CD14-positive monocyte (primary cell): Measurements from ENCODE around the gene ZSCAN10. TPM values are rescaled to one million over a fixed set of nuclear protein-coding genes. Genes with fewer than 3 reads are reported as not detected.
A peak's percentile ranks its signal among the peaks of the same experiment; 100 is the strongest.

Source experiments
- DNase-seq, 3 donors: peaks; one replicate each; pipeline ENCODE4 v3.0.0-alpha.2; 2011 to 2022
- H2AFZ ChIP-seq: 2 replicates; pipeline ENCODE4 v1.6.0; 2012; ENCODE audit warnings: mild to moderate bottlenecking, low read depth, low read length, inconsistent platforms; ENCODE audit not compliant: insufficient read depth, poor library complexity, severe bottlenecking
- H3K27ac ChIP-seq, 2 donors: 1 replicate in 1 of 2; 2 replicates in 1 of 2; pipeline ENCODE4 v1.5.1; 2012 to 2013; ENCODE audit warnings: low read length in 2 of 2, control low read depth in 1 of 2, inconsistent platforms in 1 of 2, low read depth in 1 of 2, mild to moderate bottlenecking in 1 of 2
- H3K27me3 ChIP-seq, 2 donors: one replicate each; pipeline versions ENCODE4 v1.6.0 to v1.6.1; 2011 to 2013; ENCODE audit warnings: low read length in 2 of 2; ENCODE audit not compliant: control insufficient read depth in 2 of 2, insufficient read depth in 2 of 2
- H3K36me3 ChIP-seq, 2 donors: replicated peaks in 1 of 2; 1 replicate in 1 of 2; 2 replicates in 1 of 2; pipeline versions ENCODE4 v1.5.1 to v1.6.1; 2012 to 2013; ENCODE audit warnings: low read length in 2 of 2, control low read depth in 1 of 2, inconsistent platforms in 1 of 2, mild to moderate bottlenecking in 1 of 2; ENCODE audit not compliant: insufficient read depth in 2 of 2, control insufficient read depth in 1 of 2
- H3K4me1 ChIP-seq, 2 donors: 1 replicate in 1 of 2; 2 replicates in 1 of 2; pipeline versions ENCODE4 v1.5.1 to v1.6.1; 2012 to 2013; ENCODE audit warnings: low read length in 2 of 2, control low read depth in 1 of 2, inconsistent platforms in 1 of 2, mild to moderate bottlenecking in 1 of 2, moderate library complexity in 1 of 2; ENCODE audit not compliant: insufficient read depth in 2 of 2, control insufficient read depth in 1 of 2
- H3K4me2 ChIP-seq: replicated peaks from 2 replicates; pipeline ENCODE3; 2012; ENCODE audit warnings: low read length, moderate library complexity, mild to moderate bottlenecking; ENCODE audit not compliant: poor library complexity, severe bottlenecking; ENCODE audit errors: extremely low read depth
- H3K4me3 ChIP-seq, 3 experiments: fragments of 200-600 bp in 1 of 3; sonication (generic) in 1 of 3; replicated peaks in 1 of 3; 1 replicate in 2 of 3; 2 replicates in 1 of 3; pipeline ENCODE4 v1.5.1; 2011 to 2013; ENCODE audit warnings: low read length in 3 of 3, mild to moderate bottlenecking in 3 of 3, control low read depth in 2 of 3, low read depth in 2 of 3, inconsistent platforms in 1 of 3, moderate library complexity in 1 of 3
- H3K79me2 ChIP-seq: 2 replicates; pipeline ENCODE4 v1.6.0; 2012; ENCODE audit warnings: mild to moderate bottlenecking, control low read depth, inconsistent platforms, low read length, moderate library complexity; ENCODE audit not compliant: insufficient read depth
- H3K9ac ChIP-seq: 2 replicates; pipeline ENCODE4 v1.6.0; 2017; ENCODE audit warnings: low read length, mild to moderate bottlenecking; ENCODE audit not compliant: insufficient read depth, poor library complexity, severe bottlenecking
- H3K9me3 ChIP-seq, 2 donors: replicated peaks in 1 of 2; 1 replicate in 1 of 2; 2 replicates in 1 of 2; pipeline versions ENCODE4 v1.5.1 to v1.6.1; 2012 to 2013; ENCODE audit warnings: low read length in 2 of 2, control low read depth in 1 of 2; ENCODE audit not compliant: control insufficient read depth in 1 of 2, insufficient read depth in 1 of 2
- H4K20me1 ChIP-seq: 2 replicates; pipeline ENCODE4 v1.6.0; 2012; ENCODE audit warnings: mild to moderate bottlenecking, low read length, control low read depth, moderate library complexity; ENCODE audit not compliant: insufficient read depth
- H3K27ac Mint-ChIP-seq, 7 donors: one replicate each; pipeline ENCODE4 v1.8.0; 2020; ENCODE audit warnings: mild to moderate bottlenecking in 7 of 7, mixed read lengths in 7 of 7, moderate library complexity in 6 of 7, inconsistent platforms in 2 of 7
- H3K27me3 Mint-ChIP-seq, 3 donors: one replicate each; pipeline ENCODE4 v1.8.0; 2021 to 2022; ENCODE audit warnings: low read depth in 3 of 3, mild to moderate bottlenecking in 3 of 3, mixed read lengths in 3 of 3, moderate library complexity in 3 of 3, inconsistent platforms in 1 of 3
- H3K36me3 Mint-ChIP-seq, 2 donors: one replicate each; pipeline ENCODE4 v1.8.0; 2020; ENCODE audit warnings: mixed read lengths in 2 of 2, inconsistent platforms in 1 of 2, mild to moderate bottlenecking in 1 of 2
- H3K4me1 Mint-ChIP-seq: one replicate; pipeline ENCODE4 v1.8.0; 2020; ENCODE audit warnings: mild to moderate bottlenecking, mixed read lengths
- H3K4me3 Mint-ChIP-seq, 2 donors: one replicate each; pipeline ENCODE4 v1.8.0; 2020; ENCODE audit warnings: mild to moderate bottlenecking in 2 of 2, mixed read lengths in 2 of 2, moderate library complexity in 1 of 2
- H3K9me3 Mint-ChIP-seq, 7 donors: one replicate each; pipeline ENCODE4 v1.8.0; 2020 to 2022; ENCODE audit warnings: mixed read lengths in 7 of 7, mild to moderate bottlenecking in 6 of 7, moderate library complexity in 6 of 7, inconsistent platforms in 2 of 7
- WGBS: methylation state at CpG from one replicate; pipeline ENCODE4 v1.1.5; 2013; ENCODE audit warnings: missing lambda C conversion rate; ENCODE audit not compliant: insufficient coverage; 5-methylcytosine and 5-hydroxymethylcytosine counted together
- intact Hi-C, 2 donors: fragments of 100-400 bp; cut with micrococcal nuclease; formaldehyde crosslinking; loops; one replicate each; pipeline versions ENCODE4 v1.15.0 to v1.15.1; 2023
- polyA plus RNA-seq, 3 donors: library from polyadenylated mRNA; depleted of rRNA in 1 of 3; unstranded in 2 of 3; stranded (reverse) in 1 of 3; fragments of 300-500 nt in 2 of 3; fragments of >200 nt in 1 of 3; fragmentation: Illumina TruSeq in 2 of 3; gene quantifications; 1 replicate in 2 of 3; 2 replicates in 1 of 3; pipeline ENCODE4 v1.2.3, GENCODE V29; 2012 to 2021
- TF ChIP-seq, protein P1 (sequence below): fragments of 200-600 bp; IDR thresholded peaks from one replicate; pipeline ENCODE4 v1.8.0; 2022; ENCODE audit warnings: antibody characterized with exemption, mild to moderate bottlenecking

The ZSCAN10 gene
- polyA plus RNA-seq, 3 donors = 0.29 TPM; not detected in 2

GRCh38 chr16:3138823-3139426 lies 39.8 kb upstream of the ZSCAN10 start:
- Histone ChIP-seq H3K4me3 (no peak overlapping the region), H3K4me2 (no peak overlapping the region), H3K36me3 (peaks cover 42 to 64% of the 10 kb centered on the region in 2 donors), H2AFZ (no peak overlapping the region), H3K4me1 (peaks cover 14 to 19% of the 10 kb centered on the region in 2 donors), H4K20me1 (peaks cover 4% of the 10 kb centered on the region), H3K27me3 (no peaks in the 10 kb centered on the region), H3K9ac (no peak overlapping the region), H3K9me3 (no peaks in the 10 kb centered on the region), H3K27ac (no peak overlapping the region), H3K79me2 (peaks cover 26% of the 10 kb centered on the region)
- peak overlapping the region in 1 of 2 donors; percentile 35 for H3K4me3 Mint-ChIP-seq
- no peak for DNase-seq
- peak overlapping the region in 2 of 7 donors; percentile 46 to 62 for H3K27ac Mint-ChIP-seq
- no peaks in the 10 kb centered on the region for H3K9me3 Mint-ChIP-seq
- peaks cover 47 to 63% of the 10 kb centered on the region in 2 donors for H3K36me3 Mint-ChIP-seq
- H3K4me1 Mint-ChIP-seq = peaks cover 17% of the 10 kb centered on the region
- intact Hi-C loops = no loop called here
- TF ChIP-seq, protein P1, sequence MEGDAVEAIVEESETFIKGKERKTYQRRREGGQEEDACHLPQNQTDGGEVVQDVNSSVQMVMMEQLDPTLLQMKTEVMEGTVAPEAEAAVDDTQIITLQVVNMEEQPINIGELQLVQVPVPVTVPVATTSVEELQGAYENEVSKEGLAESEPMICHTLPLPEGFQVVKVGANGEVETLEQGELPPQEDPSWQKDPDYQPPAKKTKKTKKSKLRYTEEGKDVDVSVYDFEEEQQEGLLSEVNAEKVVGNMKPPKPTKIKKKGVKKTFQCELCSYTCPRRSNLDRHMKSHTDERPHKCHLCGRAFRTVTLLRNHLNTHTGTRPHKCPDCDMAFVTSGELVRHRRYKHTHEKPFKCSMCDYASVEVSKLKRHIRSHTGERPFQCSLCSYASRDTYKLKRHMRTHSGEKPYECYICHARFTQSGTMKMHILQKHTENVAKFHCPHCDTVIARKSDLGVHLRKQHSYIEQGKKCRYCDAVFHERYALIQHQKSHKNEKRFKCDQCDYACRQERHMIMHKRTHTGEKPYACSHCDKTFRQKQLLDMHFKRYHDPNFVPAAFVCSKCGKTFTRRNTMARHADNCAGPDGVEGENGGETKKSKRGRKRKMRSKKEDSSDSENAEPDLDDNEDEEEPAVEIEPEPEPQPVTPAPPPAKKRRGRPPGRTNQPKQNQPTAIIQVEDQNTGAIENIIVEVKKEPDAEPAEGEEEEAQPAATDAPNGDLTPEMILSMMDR = no peak
- peaks cover 2 to 3% (median 2%) of the 10 kb centered on the region in 3 donors for H3K27me3 Mint-ChIP-seq
- 97% methylated on average over 13 of the region's 14 CpGs for WGBS

DNA sequence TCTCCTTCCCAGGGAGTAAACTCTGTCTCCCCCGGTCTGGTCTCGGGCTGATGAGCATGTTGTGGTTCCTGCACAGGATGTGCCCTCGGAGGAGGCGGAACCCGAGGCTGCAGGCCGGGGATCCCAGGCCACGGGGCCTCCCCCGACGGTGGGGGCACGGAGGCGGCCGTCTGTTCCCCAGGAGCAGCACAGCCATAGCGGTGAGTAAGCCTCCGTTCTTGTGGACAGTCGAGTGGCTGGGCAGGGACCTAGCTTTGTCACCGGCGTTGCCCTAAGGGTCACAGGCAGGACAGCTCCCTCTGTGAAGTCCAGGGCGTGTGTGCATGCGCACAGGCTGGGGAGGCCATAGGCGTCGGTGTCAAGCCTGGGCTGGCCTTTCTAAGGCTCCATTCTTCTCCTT lies 39.2 kb upstream of the ZSCAN10 start:
- Histone ChIP-seq H3K27me3 (no peaks in the 10 kb centered on the region), H2AFZ (no peak overlapping the region), H3K9ac (no peak overlapping the region), H4K20me1 (peaks cover 4% of the 10 kb centered on the region), H3K27ac (no peak overlapping the region), H3K4me1 (peaks cover 17 to 23% of the 10 kb centered on the region in 2 donors), H3K4me3 (no peak overlapping the region), H3K79me2 (peaks cover 29% of the 10 kb centered on the region), H3K4me2 (no peak overlapping the region), H3K9me3 (no peaks in the 10 kb centered on the region), H3K36me3 (peaks cover 42 to 64% of the 10 kb centered on the region in 2 donors)
- no peak overlapping the region for H3K27ac Mint-ChIP-seq
- no peak for DNase-seq
- no peak overlapping the region for H3K4me3 Mint-ChIP-seq
- TF ChIP-seq, protein P1 = no peak
- intact Hi-C loops = no loop called here
- H3K4me1 Mint-ChIP-seq = peaks cover 20% of the 10 kb centered on the region
- no peaks in the 10 kb centered on the region for H3K9me3 Mint-ChIP-seq
- peaks cover 47 to 61% of the 10 kb centered on the region in 2 donors for H3K36me3 Mint-ChIP-seq
- H3K27me3 Mint-ChIP-seq = peaks cover 0 to 2% (median 2%) of the 10 kb centered on the region in 3 donors
- WGBS = 86% methylated on average over 19 of the region's 21 CpGs
